Endothelial cell of hepatic sinusoid (primary cell): ENCODE data around the gene ATXN3.

Source experiments
- in situ Hi-C: cut with HindIII; loops from 2 replicates; pipeline ENCODE4 v1.10.0; 2017; ENCODE audit warnings: low sequenced_read_pairs

ATXN3 gene

DNA sequence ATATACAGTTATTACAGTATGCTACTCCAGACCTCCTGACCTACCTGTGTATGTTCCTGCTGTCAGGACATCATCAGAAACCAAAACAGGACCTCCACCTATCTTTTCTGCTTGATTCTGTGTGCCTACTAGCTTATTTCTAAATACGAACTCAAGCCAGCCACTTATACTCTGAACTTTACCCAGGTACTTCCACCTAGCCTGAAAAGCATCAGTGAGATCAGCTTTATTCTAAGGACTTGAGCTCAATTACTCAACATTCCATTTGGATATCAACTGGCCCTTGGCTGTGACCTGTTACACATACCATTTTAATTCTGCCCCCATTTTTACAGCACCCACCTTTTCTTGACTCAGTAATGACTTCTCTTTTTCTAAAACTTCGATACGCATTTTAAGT is 95.7 kb downstream of the ATXN3 start:
- in situ Hi-C loops = no loop called here

DNA sequence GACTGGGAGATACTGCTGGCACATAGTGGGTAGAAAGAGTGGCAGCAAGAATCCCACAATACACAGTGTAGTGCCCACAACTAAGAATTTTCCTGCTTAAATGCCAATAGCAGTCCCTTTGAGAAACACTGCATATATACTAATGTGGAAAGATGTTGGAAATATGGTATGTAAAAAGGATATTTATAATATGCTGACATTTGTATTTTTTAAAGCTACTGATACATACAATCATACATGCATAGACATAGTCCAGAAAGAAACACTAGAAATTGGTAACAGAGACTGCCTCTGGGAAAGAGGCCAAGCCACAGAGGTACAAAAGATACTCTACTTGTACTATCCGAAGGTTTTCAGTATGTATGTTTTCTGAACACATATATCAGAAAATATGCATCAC is 96.8 kb downstream of the ATXN3 start:
- in situ Hi-C loops = no loop called here
